Stimulated activated CD4-positive, alpha-beta T cell treated with anti-CD3 and anti-CD28 coated beads, TNF-alpha, amount 100 ng/mL, for 48 hours (primary cell): Measurements from ENCODE around the gene FYCO1.

Source experiments
- DNase-seq, 3 donors: peaks; one replicate each; pipeline ENCODE4 v3.0.0-alpha.2; 2020; ENCODE audit warnings: low read depth in 3 of 3

Gene FYCO1

DNA sequence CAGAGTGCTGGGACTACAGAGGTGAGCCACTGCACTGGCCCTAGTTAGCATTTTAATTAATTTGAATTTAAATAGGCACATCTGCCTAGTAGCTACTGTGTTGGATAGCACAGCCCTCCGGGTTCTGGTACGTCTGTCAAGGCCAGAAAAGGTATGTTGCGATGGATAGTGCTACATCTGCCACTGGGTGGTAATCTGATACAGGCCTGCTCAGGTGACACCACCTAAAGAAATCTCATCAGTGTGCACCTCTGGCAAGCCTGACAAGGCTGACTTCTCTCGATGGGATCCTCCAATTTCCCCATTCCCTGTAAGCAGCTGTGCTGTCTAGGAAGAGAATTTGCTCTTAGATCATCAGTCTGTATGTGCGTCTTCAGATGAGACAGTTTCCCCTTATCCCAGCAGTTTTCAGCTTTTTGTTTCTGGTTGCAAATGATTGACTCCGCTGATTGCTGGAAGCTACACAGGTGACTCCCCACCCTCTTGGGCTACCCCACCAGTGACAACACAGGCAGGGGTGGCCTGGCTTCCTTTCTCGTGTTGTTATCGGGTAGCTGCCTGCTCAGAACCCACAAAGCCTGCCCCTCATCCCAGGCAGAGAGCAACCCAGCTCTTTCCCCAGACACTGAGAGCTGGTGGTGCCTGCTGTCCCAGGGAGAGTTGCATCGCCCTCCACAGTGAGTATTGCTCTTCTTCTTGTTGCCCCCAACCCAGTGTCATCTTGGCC, 109.5 kb downstream of the FYCO1 start, which contains the start of gene CCR9:
Gene CCR9 (plus strand): TSS at position 565 of the 727 bp plus-strand sequence. CDS start 8,391 bp downstream, outside the sequence.
- DNase-seq: no peak

DNA sequence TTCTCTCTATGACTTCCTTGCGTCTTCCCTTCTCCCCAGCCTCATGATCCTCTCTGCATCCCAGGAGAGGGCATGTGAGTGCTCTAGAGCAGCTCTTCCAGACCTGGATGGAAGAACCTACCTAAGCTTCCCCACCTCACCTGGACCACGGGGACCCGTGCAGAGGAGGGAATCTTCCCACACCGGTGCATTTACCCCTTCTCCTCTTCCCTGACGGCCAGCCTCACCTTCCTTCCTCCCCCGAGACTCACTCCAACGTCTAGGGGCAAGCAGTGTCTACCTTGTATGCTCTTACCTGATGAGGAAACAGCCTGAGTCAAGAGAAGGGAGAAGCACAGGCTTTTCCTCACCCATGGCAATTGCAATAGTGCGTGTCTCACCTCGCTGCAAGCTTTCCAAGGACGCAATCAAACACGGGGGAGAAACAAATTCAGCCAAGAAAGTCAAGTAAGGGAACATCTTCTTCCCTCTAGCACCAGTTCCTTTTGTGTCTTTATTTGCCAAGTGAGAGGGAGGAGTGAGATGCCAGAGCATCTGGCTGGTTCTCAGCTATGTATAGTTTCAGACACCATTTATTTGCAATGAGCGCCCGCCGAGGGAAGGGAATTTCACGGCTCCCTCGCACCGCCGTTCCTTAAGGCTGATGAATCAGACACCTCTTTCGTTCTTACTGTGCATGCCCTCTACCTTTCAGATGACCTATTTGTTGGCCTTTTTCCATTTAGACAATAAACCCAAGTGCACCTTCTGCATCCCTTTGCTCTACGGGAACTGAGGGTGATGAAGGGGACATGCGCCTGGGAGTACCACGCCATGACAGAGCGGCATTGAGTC, 111.0 kb downstream of the FYCO1 start:
- DNase-seq: no peak

DNA sequence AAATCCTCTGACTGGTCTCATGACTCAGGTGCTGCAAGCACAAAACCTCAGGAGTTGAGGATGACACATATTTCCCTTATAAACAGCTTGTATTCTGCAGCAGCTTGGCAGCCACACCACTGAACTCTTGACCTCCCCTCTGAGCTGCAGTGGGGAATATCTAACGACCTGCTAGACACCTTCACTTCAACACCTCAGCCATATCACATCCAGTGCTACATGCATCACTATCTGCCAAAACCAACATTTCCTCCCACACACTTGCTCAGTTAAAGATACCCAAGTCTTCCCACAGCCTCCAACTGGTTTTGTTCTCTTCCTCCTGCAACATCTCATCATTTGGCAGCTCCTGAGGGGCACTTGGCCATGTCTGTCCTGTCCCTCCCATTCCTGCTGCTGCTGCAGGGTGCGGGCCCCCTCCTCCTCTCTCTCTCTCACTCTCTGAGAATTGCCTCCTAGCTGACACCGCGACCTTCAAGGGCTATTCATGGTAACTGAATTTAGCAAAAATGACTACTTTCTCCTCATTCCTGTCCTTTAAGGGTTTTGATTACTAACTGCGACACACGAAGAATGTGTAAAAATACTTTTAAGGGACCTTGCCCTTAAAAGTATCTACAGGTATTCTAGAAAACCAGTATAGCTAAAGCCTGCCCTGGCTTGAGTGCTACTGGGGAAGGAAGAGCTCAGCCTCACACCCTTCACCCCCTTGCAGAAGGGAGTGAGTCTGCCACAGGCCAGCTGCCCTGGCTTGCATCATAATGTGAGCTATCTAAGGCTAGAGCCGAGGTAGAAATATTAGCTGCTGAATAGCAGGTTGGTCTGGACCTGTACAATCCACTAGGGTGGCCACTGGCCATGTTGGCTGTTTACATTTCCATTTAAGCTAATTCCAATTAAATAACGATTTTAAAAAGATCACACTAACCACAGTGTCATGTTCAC, 114.3 kb downstream of the FYCO1 start:
- peak in 1 of 3 donors; percentile 15 for DNase-seq

DNA sequence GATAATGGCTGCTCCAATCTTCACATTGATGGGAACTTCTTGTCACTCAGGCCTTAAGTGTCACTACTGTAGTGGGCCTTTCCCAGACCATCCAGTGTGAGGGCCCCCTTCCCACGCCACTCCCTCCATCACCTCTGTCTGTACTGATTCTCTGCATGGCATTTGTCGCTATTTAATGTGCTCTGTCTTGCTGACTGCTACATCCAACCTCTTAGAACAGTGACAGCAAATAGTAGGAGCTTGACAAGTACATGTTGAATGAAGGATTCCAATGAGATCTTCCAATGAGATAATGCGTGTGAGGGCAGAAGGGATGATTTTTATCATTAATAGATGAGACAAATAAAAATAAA, 114.9 kb downstream of the FYCO1 start:
- DNase-seq: no peak

DNA sequence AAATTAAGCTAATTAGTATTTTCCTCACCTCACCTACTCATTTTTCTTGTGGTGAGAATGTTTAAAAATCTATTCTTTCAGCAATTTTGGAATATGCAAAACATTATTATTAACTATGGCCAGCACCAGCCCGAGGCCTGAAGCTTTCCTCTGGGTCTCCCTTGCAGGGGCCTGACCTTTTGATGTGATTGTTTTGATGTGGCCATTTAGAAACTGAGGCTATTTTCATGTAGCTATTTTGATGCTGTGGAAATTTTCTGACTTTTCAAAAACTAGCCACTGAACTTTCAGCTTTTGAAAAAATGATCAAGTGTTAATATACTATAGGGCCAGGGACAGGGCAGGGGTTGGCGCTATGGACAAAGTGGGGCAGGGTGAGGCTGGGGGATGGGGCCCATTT, 117.5 kb downstream of the FYCO1 start:
- DNase-seq: no peak

DNA sequence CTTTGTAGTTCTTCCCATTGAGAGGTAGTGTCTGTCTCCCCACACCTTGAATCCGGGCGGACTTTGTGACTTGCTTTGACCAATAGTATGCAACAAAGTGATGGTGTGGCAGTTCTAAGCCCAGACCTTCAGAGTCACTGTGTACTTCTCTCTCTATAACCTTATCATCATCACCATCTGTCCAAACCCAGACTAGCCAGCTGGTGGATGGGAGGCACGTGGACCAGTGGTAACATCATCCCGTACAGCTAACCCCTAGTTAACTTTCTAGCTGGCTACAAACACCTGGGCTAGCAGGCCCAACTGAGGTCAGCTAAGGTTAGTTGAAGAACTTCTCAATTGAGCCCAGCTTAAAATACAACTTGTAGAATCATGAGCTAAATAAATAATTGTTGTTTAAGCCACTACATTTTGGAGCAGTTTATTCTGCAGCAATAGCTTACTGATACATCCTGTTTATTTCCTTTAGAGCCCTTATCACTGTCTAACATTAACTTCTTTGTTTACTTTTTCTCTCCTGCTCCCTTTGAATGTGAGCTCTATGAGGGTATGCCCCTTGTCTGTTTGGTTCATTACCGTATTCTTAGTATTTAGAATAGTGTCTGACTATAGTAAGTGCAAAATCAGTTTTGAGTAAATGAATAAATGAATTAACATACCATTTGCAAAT, 120.8 kb downstream of the FYCO1 start:
- no peak for DNase-seq

DNA sequence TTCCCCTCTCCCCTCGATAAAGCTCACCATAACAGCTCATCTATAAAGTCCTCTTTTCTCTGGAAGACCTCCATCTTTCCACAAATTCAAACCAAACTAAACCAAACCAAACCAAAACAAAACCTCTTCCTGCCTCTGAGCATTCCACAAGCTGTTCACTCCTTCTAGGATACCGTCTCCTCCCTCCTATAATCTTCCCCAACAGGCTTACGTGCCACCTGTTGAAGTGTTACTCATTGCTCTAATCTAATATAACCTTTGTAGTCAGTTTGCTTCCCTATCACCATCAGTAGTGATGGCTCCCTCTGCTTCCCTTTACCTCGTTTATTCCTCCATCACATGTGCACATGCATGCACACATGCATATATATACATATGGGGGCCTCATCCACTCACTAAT, 122.0 kb downstream of the FYCO1 start:
- DNase-seq: no peak

DNA sequence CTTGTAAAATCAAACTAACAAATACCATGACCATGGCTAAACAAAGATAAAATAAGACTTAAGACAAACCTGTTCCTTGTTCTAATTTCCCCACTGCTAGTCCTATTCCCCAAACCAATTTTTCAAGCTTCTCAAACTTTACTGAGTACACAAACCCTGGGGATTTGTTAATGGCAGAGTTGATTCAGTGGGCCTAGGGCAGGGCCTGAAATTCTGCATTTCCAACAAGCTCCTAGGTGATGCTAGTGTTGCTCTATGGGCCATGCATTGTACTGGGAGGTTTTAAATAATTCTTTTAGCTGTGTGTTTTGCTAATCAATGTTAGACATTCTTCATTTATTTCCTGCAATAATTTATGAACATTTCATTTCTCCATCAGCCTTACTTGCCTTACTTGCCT, 122.6 kb downstream of the FYCO1 start:
- DNase-seq: no peak

DNA sequence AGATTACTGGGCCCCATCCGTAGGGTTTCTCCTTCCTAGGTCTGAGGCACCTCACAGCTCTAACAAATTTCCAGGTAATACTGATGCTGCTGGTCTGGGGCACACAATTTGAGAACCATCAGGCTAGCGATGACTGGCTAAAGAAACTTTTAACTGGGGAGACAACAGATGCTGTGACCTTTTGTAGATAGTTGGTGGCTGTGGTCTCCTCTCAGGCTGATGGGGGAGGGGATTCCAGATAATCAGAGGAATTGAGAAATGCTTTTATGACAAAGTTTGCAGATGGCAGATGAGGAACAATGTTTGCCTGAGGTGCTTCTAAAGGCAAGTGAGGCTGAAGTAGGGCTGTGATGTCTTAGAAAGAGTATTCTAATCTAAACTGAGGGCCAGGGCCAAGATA, 123.1 kb downstream of the FYCO1 start:
- DNase-seq: no peak

DNA sequence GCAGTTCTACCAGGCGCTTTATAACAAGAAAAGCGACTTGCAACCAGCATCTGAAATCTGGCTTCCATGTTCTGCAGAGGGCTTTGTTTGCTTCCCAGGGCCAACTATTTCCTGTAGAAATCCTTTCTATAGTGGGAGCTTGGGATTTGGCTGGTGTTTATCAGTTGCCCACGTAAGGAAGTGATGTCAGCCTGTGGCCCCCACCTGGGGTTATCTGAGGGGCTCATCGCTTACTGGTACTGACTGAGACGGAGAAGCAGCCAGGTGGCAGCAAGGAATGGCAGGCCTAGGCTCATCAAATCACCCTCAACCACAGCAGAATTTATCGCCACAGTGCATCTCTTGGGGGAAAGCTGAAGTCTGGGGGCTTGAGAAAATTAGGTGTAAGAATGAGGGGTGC, 123.8 kb downstream of the FYCO1 start:
- DNase-seq: no peak

DNA sequence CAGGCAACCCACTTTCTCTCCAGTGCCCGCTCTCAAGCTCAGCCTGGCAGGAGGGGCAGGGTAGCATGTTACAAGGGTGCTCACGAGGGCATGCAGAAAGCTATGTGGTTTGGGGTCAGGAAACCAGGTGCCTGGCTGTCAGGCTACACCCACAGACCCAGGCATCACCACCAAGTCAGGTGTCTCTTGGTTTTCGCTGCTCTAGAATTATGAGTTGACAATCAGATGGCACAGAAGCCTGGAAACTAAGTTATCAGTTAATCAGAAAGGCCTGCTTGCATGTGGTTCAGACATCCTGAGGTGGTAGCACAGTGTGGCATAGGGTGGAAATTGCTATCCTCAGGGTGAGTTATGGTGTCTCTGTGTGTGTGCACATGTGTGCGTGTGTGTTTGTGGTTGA, 125.5 kb downstream of the FYCO1 start:
- DNase-seq: peak in 2 of 3 donors; percentile 12 to 19

DNA sequence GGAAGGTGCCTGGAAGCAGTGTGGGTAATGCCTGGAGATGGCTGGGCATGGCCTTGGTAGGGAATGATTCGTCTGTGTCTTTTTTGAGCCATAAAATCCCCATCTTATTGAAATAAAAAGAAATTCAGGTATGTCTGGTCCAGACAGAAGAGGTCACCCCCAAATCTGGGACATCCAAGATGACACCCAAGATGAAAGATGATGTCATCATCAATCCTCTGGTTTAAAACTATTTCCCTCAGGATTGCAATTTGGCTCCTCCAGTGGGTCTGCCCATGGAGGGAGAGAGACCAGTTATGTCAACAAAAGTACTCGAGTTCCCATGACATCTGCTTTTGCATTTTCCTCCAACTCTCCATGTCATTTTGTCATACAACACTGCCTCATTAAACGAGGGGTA, 126.0 kb downstream of the FYCO1 start:
- DNase-seq: no peak

DNA sequence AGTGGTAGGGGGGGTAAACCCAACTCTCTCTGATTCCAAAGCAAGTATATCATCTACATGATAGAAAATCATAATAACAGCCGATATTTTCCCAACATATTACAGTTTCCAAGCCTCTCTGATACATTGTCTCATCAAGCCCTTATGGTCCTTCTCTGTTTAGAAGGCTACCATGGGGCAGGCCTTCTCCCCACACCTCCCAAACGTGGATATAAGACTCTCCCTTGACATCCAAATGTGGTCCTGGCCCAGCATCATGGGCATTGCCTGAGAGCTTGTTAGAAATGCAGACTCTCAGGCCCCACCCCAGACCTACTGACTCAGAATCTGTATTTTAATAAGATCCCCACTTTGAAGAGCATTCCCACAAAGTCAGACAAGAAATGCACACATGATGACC, 127.0 kb downstream of the FYCO1 start:
- no peak for DNase-seq

DNA sequence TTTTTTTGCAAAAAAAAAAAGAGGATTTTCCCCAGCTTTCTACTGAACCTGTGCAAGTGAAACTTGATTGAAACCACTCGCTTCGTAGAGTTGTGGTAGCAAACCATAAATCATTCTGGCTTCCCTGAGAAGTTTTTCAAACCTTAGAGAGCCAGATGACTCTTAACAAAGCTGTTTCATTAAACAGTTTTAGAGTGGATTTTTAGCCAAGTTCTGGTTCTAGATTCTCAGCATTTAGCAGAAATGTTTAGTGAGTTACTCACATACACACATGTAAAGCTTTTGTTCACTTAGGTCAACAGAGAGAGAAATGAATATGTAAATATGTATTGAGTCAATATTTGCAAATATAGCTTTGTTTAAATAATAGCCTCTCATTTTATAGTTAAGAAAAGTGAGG, 127.4 kb downstream of the FYCO1 start:
- no peak for DNase-seq
